Measurements from ENCODE around the gene THBS2. TPM values are rescaled to one million over a fixed set of nuclear protein-coding genes. Genes with fewer than 3 reads are reported as not detected.
"Not testable (repeated sequence)": the region's sequence is repeated elsewhere in the genome, so short reads cannot be mapped to it uniquely, and the experiment has no call there.

Gene THBS2
- total RNA-seq, 2 experiments from 2014 or later, result not detected

- Mint-ChIP-seq H3K4me1 (no peaks in the 10 kb centered on the region), H3K4me3 (no peak overlapping the region)
These were observed 12.0 kb upstream of the THBS2 start for GRCh38 chr6:169265486-169266131.

GRCh38 chr6:169263836-169264608, 10.4 kb upstream of the THBS2 start:
- H3K4me1 Mint-ChIP-seq, result no peaks in the 10 kb centered on the region
- no peak overlapping the region for H3K4me3 Mint-ChIP-seq
- H3K9me3 Mint-ChIP-seq, result no peaks in the 10 kb centered on the region
- H3K27ac Mint-ChIP-seq, result no peak overlapping the region
- no peaks in the 10 kb centered on the region for H3K36me3 Mint-ChIP-seq
- no peak for DNase-seq
- H3K27me3 Mint-ChIP-seq, result peaks cover 3% of the 10 kb centered on the region

More at GRCh38 chr6:169265486-169266131, 12.0 kb upstream of the THBS2 start:
- Mint-ChIP-seq H3K9me3 (no peaks in the 10 kb centered on the region), H3K27ac (no peak overlapping the region), H3K27me3 (peaks cover 3% of the 10 kb centered on the region), H3K36me3 (no peaks in the 10 kb centered on the region)
- no peak for DNase-seq

GRCh38 chr6:169263374-169263773, 9.7 kb upstream of the THBS2 start:
- no peak overlapping the region for H3K4me3 Mint-ChIP-seq
- no peaks in the 10 kb centered on the region for H3K9me3 Mint-ChIP-seq
- H3K4me1 Mint-ChIP-seq, result no peaks in the 10 kb centered on the region
- peaks cover 3% of the 10 kb centered on the region for H3K27me3 Mint-ChIP-seq
- H3K27ac Mint-ChIP-seq, result no peak overlapping the region
- no peaks in the 10 kb centered on the region for H3K36me3 Mint-ChIP-seq
- DNase-seq, result no peak

- not testable (repeated sequence) for H3K27ac Mint-ChIP-seq, H3K4me3 Mint-ChIP-seq, H3K27me3 Mint-ChIP-seq, DNase-seq, H3K4me1 Mint-ChIP-seq, H3K36me3 Mint-ChIP-seq, H3K9me3 Mint-ChIP-seq
These were observed 9.0 kb upstream of the THBS2 start for GRCh38 chr6:169262602-169263001.

GRCh38 chr6:169256518-169256917, 2.9 kb upstream of the THBS2 start:
- Mint-ChIP-seq H3K4me3 (no peak overlapping the region), H3K36me3 (no peaks in the 10 kb centered on the region), H3K4me1 (peaks cover 17% of the 10 kb centered on the region), H3K27ac (no peak overlapping the region), H3K27me3 (peaks cover 58% of the 10 kb centered on the region), H3K9me3 (no peaks in the 10 kb centered on the region)
- no peak for DNase-seq

- Mint-ChIP-seq H3K27me3 (peaks cover 60% of the 10 kb centered on the region), H3K4me1 (peaks cover 17% of the 10 kb centered on the region), H3K4me3 (no peak overlapping the region), H3K9me3 (no peaks in the 10 kb centered on the region), H3K27ac (no peak overlapping the region), H3K36me3 (no peaks in the 10 kb centered on the region)
- DNase-seq, result no peak
These were observed 2.4 kb upstream of the THBS2 start for GRCh38 chr6:169256061-169256460.

- Mint-ChIP-seq H3K9me3 (no peaks in the 10 kb centered on the region), H3K27ac (no peak overlapping the region), H3K27me3 (peaks cover 64% of the 10 kb centered on the region), H3K36me3 (no peaks in the 10 kb centered on the region), H3K4me1 (peaks cover 17% of the 10 kb centered on the region), H3K4me3 (no peak overlapping the region)
- DNase-seq, result no peak
These were observed 2.0 kb upstream of the THBS2 start for GRCh38 chr6:169255643-169256042.

- Mint-ChIP-seq H3K4me3 (no peak overlapping the region), H3K27ac (no peak overlapping the region), H3K9me3 (no peaks in the 10 kb centered on the region), H3K36me3 (no peaks in the 10 kb centered on the region), H3K4me1 (peaks cover 17% of the 10 kb centered on the region), H3K27me3 (peaks cover 70% of the 10 kb centered on the region)
- no peak for DNase-seq
These were observed 1.0 kb upstream of the THBS2 start for GRCh38 chr6:169254456-169255316.

GRCh38 chr6:169252505-169253189, 999 bp downstream of the THBS2 start:
- no peak for DNase-seq
- H3K27ac Mint-ChIP-seq, result no peak overlapping the region
- H3K9me3 Mint-ChIP-seq, result no peaks in the 10 kb centered on the region
- H3K27me3 Mint-ChIP-seq, result peaks cover 74% of the 10 kb centered on the region
- no peaks in the 10 kb centered on the region for H3K36me3 Mint-ChIP-seq
- no peak overlapping the region for H3K4me3 Mint-ChIP-seq
- H3K4me1 Mint-ChIP-seq, result peaks cover 17% of the 10 kb centered on the region

- no peak for DNase-seq
- H3K27ac Mint-ChIP-seq, result no peak overlapping the region
- peaks cover 17% of the 10 kb centered on the region for H3K4me1 Mint-ChIP-seq
- H3K36me3 Mint-ChIP-seq, result no peaks in the 10 kb centered on the region
- no peaks in the 10 kb centered on the region for H3K9me3 Mint-ChIP-seq
- H3K27me3 Mint-ChIP-seq, result peaks cover 68% of the 10 kb centered on the region
- no peak overlapping the region for H3K4me3 Mint-ChIP-seq
These were observed 1.7 kb downstream of the THBS2 start for GRCh38 chr6:169251822-169252504.

- no peak overlapping the region for H3K27ac Mint-ChIP-seq
These were observed 2.3 kb downstream of the THBS2 start for GRCh38 chr6:169251371-169251802.

GRCh38 chr6:169250660-169251059, 3.0 kb downstream of the THBS2 start:
- no peak overlapping the region for H3K27ac Mint-ChIP-seq
- H3K4me1 Mint-ChIP-seq, result peaks cover 17% of the 10 kb centered on the region
- H3K4me3 Mint-ChIP-seq, result no peak overlapping the region
- no peaks in the 10 kb centered on the region for H3K36me3 Mint-ChIP-seq
- no peaks in the 10 kb centered on the region for H3K9me3 Mint-ChIP-seq
- peaks cover 59% of the 10 kb centered on the region for H3K27me3 Mint-ChIP-seq
- DNase-seq, result no peak

More at GRCh38 chr6:169251371-169251802, 2.3 kb downstream of the THBS2 start:
- Mint-ChIP-seq H3K4me3 (no peak overlapping the region), H3K27me3 (peaks cover 66% of the 10 kb centered on the region), H3K9me3 (no peaks in the 10 kb centered on the region), H3K4me1 (peaks cover 17% of the 10 kb centered on the region), H3K36me3 (no peaks in the 10 kb centered on the region)
- DNase-seq, result no peak

GRCh38 chr6:169249057-169249456, 4.6 kb downstream of the THBS2 start:
- no peak overlapping the region for H3K4me3 Mint-ChIP-seq
- H3K27me3 Mint-ChIP-seq, result peaks cover 44% of the 10 kb centered on the region
- H3K27ac Mint-ChIP-seq, result no peak overlapping the region
- H3K36me3 Mint-ChIP-seq, result no peaks in the 10 kb centered on the region
- peaks cover 14% of the 10 kb centered on the region for H3K4me1 Mint-ChIP-seq
- H3K9me3 Mint-ChIP-seq, result no peaks in the 10 kb centered on the region
- no peak for DNase-seq

- no peak overlapping the region for H3K4me3 Mint-ChIP-seq
- no peak for DNase-seq
- H3K27ac Mint-ChIP-seq, result no peak overlapping the region
- H3K9me3 Mint-ChIP-seq, result no peaks in the 10 kb centered on the region
- H3K36me3 Mint-ChIP-seq, result no peaks in the 10 kb centered on the region
- peaks cover 13% of the 10 kb centered on the region for H3K4me1 Mint-ChIP-seq
- H3K27me3 Mint-ChIP-seq, result peaks cover 39% of the 10 kb centered on the region
These were observed 5.1 kb downstream of the THBS2 start for GRCh38 chr6:169248521-169248971.

Data from activated naive CD8-positive, alpha-beta T cell treated with anti-CD3 and anti-CD28 coated beads for 36 hours (primary cell).